A549 (cell line): Measurements from ENCODE around the gene CD79B. TPM values are rescaled to one million over a fixed set of nuclear protein-coding genes. Genes with fewer than 3 reads are reported as not detected.
A peak's percentile ranks its signal among the peaks of the same experiment; 100 is the strongest.

Source experiments
- ATAC-seq, 2 experiments: fragments of 200-7000 bp in 1 of 2; fragments of >200 bp in 1 of 2; cut with Nextera tagmentation in 1 of 2; cut with Tn5 transposase in 1 of 2; 3 replicates each; pipeline versions ENCODE4 v1.8.0 to v1.9.1; 2018 to 2020; ENCODE audit warnings: mild to moderate bottlenecking in 1 of 2, moderate library complexity in 1 of 2
- CTCF ChIA-PET: fragments of 300-600 bp; sonication (Branson Sonifier 250); formaldehyde crosslinking; extraction: SDS; loops from one replicate; lab custom pipeline; 2021; ENCODE audit warnings: antibody characterized with exemption, inconsistent platforms; lab: Yijun Ruan, JAX
- POLR2A ChIA-PET: fragments of 350-600 bp; formaldehyde crosslinking; extraction: SDS; loops from one replicate; lab custom pipeline; 2021; ENCODE audit warnings: antibody characterized with exemption, inconsistent platforms; lab: Yijun Ruan, JAX
- DNase-seq, 2 experiments: peaks; one replicate each; pipeline versions ENCODE4 v3.0.0 to v3.0.0-alpha.2; 2011 to 2016; ENCODE audit warnings: low read depth in 1 of 2, low spot score in 1 of 2
- FAIRE-seq: peaks from 2 replicates; lab custom pipeline; 2011; peaks lifted over from hg19 to GRCh38; lab: Jason Lieb, UNC
- H3K27ac ChIP-seq, 2 experiments: fragments of >200 bp; sonication (Bioruptor Twin); formaldehyde crosslinking; 3 replicates each; pipeline ENCODE4 v1.5.1; 2016 to 2017
- H3K4me1 ChIP-seq: fragments of >200 bp; sonication (Bioruptor Twin); formaldehyde crosslinking; 3 replicates; pipeline ENCODE4 v1.6.1; 2016
- H3K4me2 ChIP-seq: fragments of >200 bp; sonication (Bioruptor Twin); formaldehyde crosslinking; 3 replicates; pipeline ENCODE4 v1.6.1; 2016
- H3K4me3 ChIP-seq: fragments of >200 bp; sonication (Bioruptor Twin); formaldehyde crosslinking; 3 replicates; pipeline ENCODE4 v1.5.1; 2016
- H3K9me3 ChIP-seq: fragments of >200 bp; sonication (Bioruptor Twin); formaldehyde crosslinking; 3 replicates; pipeline ENCODE4 v1.6.1; 2016
- BCL3 ChIP-seq: fragments of >200 bp; sonication (Bioruptor Twin); formaldehyde crosslinking; IDR thresholded peaks from 3 replicates; pipeline ENCODE4 v1.6.1; 2016
- BHLHE40 ChIP-seq: IDR thresholded peaks from 2 replicates; pipeline ENCODE4 v1.6.1; 2012; ENCODE audit warnings: low read depth, low read length, inconsistent platforms
- CBX2 ChIP-seq: fragments of 200-600 bp; sonication (generic); IDR thresholded peaks from 2 replicates; pipeline ENCODE4 v1.6.1; 2016; ENCODE audit warnings: low read depth, mild to moderate bottlenecking, borderline replicate concordance
- CHD2 ChIP-seq: fragments of 150-350 bp; IDR thresholded peaks from 2 replicates; pipeline ENCODE4 v1.6.1; 2014; ENCODE audit warnings: low read length; ENCODE audit not compliant: partially characterized antibody
- CHD4 ChIP-seq: fragments of 200-600 bp; sonication (generic); IDR thresholded peaks from 2 replicates; pipeline ENCODE4 v1.6.1; 2016; ENCODE audit warnings: antibody characterized with exemption, mild to moderate bottlenecking, borderline replicate concordance
- CTCF ChIP-seq: fragments of >200 bp; sonication (Bioruptor Twin); formaldehyde crosslinking; IDR thresholded peaks from 3 replicates; pipeline ENCODE4 v1.5.1; 2016
- E2F6 ChIP-seq: IDR thresholded peaks from 2 replicates; pipeline ENCODE4 v1.6.1; 2012; ENCODE audit warnings: low read depth, borderline replicate concordance
- EHMT2 ChIP-seq: fragments of 200-600 bp; sonication (generic); IDR thresholded peaks from 2 replicates; pipeline ENCODE4 v1.6.1; 2016; ENCODE audit warnings: antibody characterized with exemption, low read depth, mild to moderate bottlenecking, moderate library complexity
- EP300 ChIP-seq, 2 experiments: fragments of >200 bp; sonication (Bioruptor Twin); formaldehyde crosslinking; IDR thresholded peaks; 2 replicates in 1 of 2; 3 replicates in 1 of 2; pipeline ENCODE4 v1.6.1; 2016 to 2017
- FOSB ChIP-seq: fragments of 250-450 bp; sonication (Bioruptor Pico); IDR thresholded peaks from 2 replicates; pipeline ENCODE4 v1.5.0; 2020; ENCODE audit warnings: mild to moderate bottlenecking, moderate library complexity
- FOSL2 ChIP-seq, 2 experiments: fragments of 450-650 bp in 1 of 2; fragments of >200 bp in 1 of 2; sonication (Bioruptor Twin) in 1 of 2; formaldehyde crosslinking; IDR thresholded peaks; 2 replicates each; pipeline versions ENCODE4 v1.5.0 to v1.6.1; 2016 to 2020; ENCODE audit warnings: mild to moderate bottlenecking in 1 of 2, moderate library complexity in 1 of 2
- FOXS1 ChIP-seq: fragments of 250-450 bp; sonication (Bioruptor Pico); IDR thresholded peaks from 2 replicates; pipeline ENCODE4 v1.5.0; 2020; ENCODE audit warnings: mild to moderate bottlenecking, moderate library complexity
- GATA3 ChIP-seq: IDR thresholded peaks from 2 replicates; pipeline ENCODE4 v1.6.1; 2012; ENCODE audit warnings: borderline replicate concordance
- HEYL ChIP-seq: fragments of 250-450 bp; sonication (Bioruptor Pico); IDR thresholded peaks from 2 replicates; pipeline ENCODE4 v1.8.0; 2021; ENCODE audit warnings: mild to moderate bottlenecking, moderate library complexity
- HMGXB4 ChIP-seq: fragments of 250-450 bp; sonication (Bioruptor Pico); IDR thresholded peaks from 2 replicates; pipeline ENCODE4 v1.5.0; 2021; ENCODE audit warnings: mild to moderate bottlenecking, moderate library complexity, borderline replicate concordance
- HOXA7 ChIP-seq: fragments of 250-450 bp; sonication (Bioruptor Pico); IDR thresholded peaks from 2 replicates; pipeline ENCODE4 v1.5.0; 2020; ENCODE audit warnings: mild to moderate bottlenecking, moderate library complexity
- HOXB13 ChIP-seq: fragments of 250-450 bp; sonication (Bioruptor Pico); IDR thresholded peaks from 2 replicates; pipeline ENCODE4 v1.5.0; 2020; ENCODE audit warnings: low read depth, mild to moderate bottlenecking, moderate library complexity
- HOXB5 ChIP-seq: fragments of 250-450 bp; sonication (Bioruptor Pico); IDR thresholded peaks from 2 replicates; pipeline ENCODE4 v1.5.0; 2020; ENCODE audit warnings: mild to moderate bottlenecking, moderate library complexity
- JUNB ChIP-seq: fragments of >200 bp; sonication (Bioruptor Twin); formaldehyde crosslinking; IDR thresholded peaks from 2 replicates; pipeline ENCODE4 v1.6.1; 2016
- MAX ChIP-seq: IDR thresholded peaks from 2 replicates; pipeline ENCODE4 v1.6.1; 2012
- NR3C1 ChIP-seq: fragments of >200 bp; sonication (Bioruptor Twin); formaldehyde crosslinking; IDR thresholded peaks from 3 replicates; pipeline ENCODE4 v1.6.1; 2017
- PHF8 ChIP-seq: fragments of 200-600 bp; sonication (generic); IDR thresholded peaks from 2 replicates; pipeline ENCODE4 v1.6.1; 2016; ENCODE audit warnings: low read depth, mild to moderate bottlenecking, antibody characterized with exemption, moderate library complexity, borderline replicate concordance
- POLR2A ChIP-seq: IDR thresholded peaks from 2 replicates; pipeline ENCODE4 v1.6.1; 2012; ENCODE audit warnings: mild to moderate bottlenecking, low read length
- POLR2AphosphoS2 ChIP-seq: conservative IDR thresholded peaks from 2 replicates; pipeline ENCODE4 v1.6.1; 2012; ENCODE audit warnings: low read length, improper control_type of control experiment, inconsistent platforms
- RAD21 ChIP-seq, 2 experiments: fragments of >200 bp in 1 of 2; sonication (Bioruptor Twin) in 1 of 2; formaldehyde crosslinking in 1 of 2; IDR thresholded peaks in 1 of 2; conservative IDR thresholded peaks in 1 of 2; 2 replicates in 1 of 2; 3 replicates in 1 of 2; pipeline ENCODE4 v1.6.1; 2012 to 2018; ENCODE audit warnings: inconsistent platforms in 1 of 2
- SMC3 ChIP-seq: fragments of >200 bp; sonication (Bioruptor Twin); formaldehyde crosslinking; IDR thresholded peaks from 3 replicates; pipeline ENCODE4 v1.6.1; 2018; ENCODE audit warnings: inconsistent platforms
- TFCP2L1 ChIP-seq: fragments of 250-450 bp; sonication (Bioruptor Pico); IDR thresholded peaks from 2 replicates; pipeline ENCODE4 v1.5.0; 2021; ENCODE audit warnings: mild to moderate bottlenecking
- TP53 ChIP-seq: fragments of 250-450 bp; sonication (Bioruptor Pico); IDR thresholded peaks from 2 replicates; pipeline ENCODE4 v1.5.0; 2021; ENCODE audit warnings: mild to moderate bottlenecking, moderate library complexity
- USF2 ChIP-seq: fragments of 450-650 bp; IDR thresholded peaks from 2 replicates; pipeline ENCODE4 v1.6.1; 2014; ENCODE audit warnings: antibody characterized with exemption
- ZNF302 ChIP-seq: fragments of 250-450 bp; sonication (Bioruptor Pico); IDR thresholded peaks from 2 replicates; pipeline ENCODE4 v1.9.0; 2021; ENCODE audit warnings: inconsistent platforms, mild to moderate bottlenecking, moderate library complexity
- WGBS: methylation state at CpG from one replicate; pipeline ENCODE4 v1.1.6; 2017; ENCODE audit errors: missing lambda C conversion rate; 5-methylcytosine and 5-hydroxymethylcytosine counted together
- polyA plus RNA-seq, 4 experiments: library from polyadenylated mRNA; depleted of rRNA in 3 of 4; stranded (reverse); fragments of >200 nt; fragmentation: RNase III in 1 of 4; extraction: RNeasy Plus Mini Kit Qiagen cat#74134 plus additional on column Dnase treatment in 1 of 4; gene quantifications; 2 replicates in 3 of 4; 3 replicates in 1 of 4; pipeline ENCODE4 v1.2.3, GENCODE V29; 2011 to 2017

CD79B gene
- polyA plus RNA-seq, 2 of the 4 experiments (the other 2 are of a cell fraction) = 0.14 TPM; not detected in 1

GRCh38 chr17:63881935-63882601, 50.1 kb downstream of the CD79B start, which contains the start of gene GH2:
Gene GH2 (minus strand): TSS chr17:63881944. CDS start chr17:63881801, 143 bp downstream.
- POLR2A ChIA-PET = no interaction called here
- DNase-seq (peak; percentile 65 to 91), ATAC-seq (peak; percentile 69 to 93; a peak in 5 of 6 replicates), FAIRE-seq (no peak)
- no peaks in the 10 kb centered on the region for H3K9me3 ChIP-seq
- H3K4me3 ChIP-seq = no peak within 1 kb of the TSS
- CTCF ChIA-PET = interaction anchor here (0.6 to 4.4 kb wide), 22 partner anchors 8 to 577 kb away, joined by 3 to 56 read pairs (median 4); partner anchors contain the start of gene GH1
- H3K27ac ChIP-seq = no peak within 1 kb of the TSS
- no peaks in the 10 kb centered on the region for H3K4me1 ChIP-seq
- WGBS = 35% methylated on average over 11 of the region's 15 CpGs
- H3K4me2 ChIP-seq = peak within 1 kb of the TSS; percentile 37; the same call in 1 of the 3 replicates
- TF ChIP-seq FOXS1 (CRISPR knock-in tag) = no peak
- no peak for TF ChIP-seq HEYL
- no peak for TF ChIP-seq TFCP2L1 (CRISPR knock-in tag)
- no peak for TF ChIP-seq CBX2
- no peak for TF ChIP-seq NR3C1
- no peak for TF ChIP-seq EP300 (IDR thresholded peaks at IDR 0.05)
- no peak for TF ChIP-seq PHF8
- TF ChIP-seq FOSB (CRISPR knock-in tag) = no peak
- 0 out of 2 replicates have a peak, but pooled peaks have one; percentile 26 for TF ChIP-seq USF2
- TF ChIP-seq HOXB5 = no peak
- TF ChIP-seq GATA3 = no peak
- no peak for TF ChIP-seq MAX
- TF ChIP-seq CHD4 = no peak
- TF ChIP-seq SMC3 = 0 out of 3 replicates have a peak, but pooled peaks have one; percentile 13
- TF ChIP-seq HOXA7 = no peak
- TF ChIP-seq HOXB13 (CRISPR knock-in tag) = no peak
- 0 out of 5 replicates have a peak, but pooled peaks of 1 of the 2 experiments have one; percentile 20 for TF ChIP-seq RAD21 (conservative IDR thresholded peaks at IDR 0.05 in 1 of 2, IDR thresholded peaks at IDR 0.05 in 1 of 2)
- TF ChIP-seq JUNB = no peak
- no peak for TF ChIP-seq TP53 (CRISPR knock-in tag)
- TF ChIP-seq HMGXB4 (CRISPR knock-in tag) = no peak
- no peak for TF ChIP-seq E2F6
- no peak for TF ChIP-seq BCL3
- no peak for TF ChIP-seq ZNF302
- no peak for TF ChIP-seq CHD2
- no peak for TF ChIP-seq POLR2A
- TF ChIP-seq FOSL2 (IDR thresholded peaks at IDR 0.05) = no peak
- no peak for TF ChIP-seq FOSL2 (CRISPR knock-in tag; IDR thresholded peaks at IDR 0.05)
- no peak for TF ChIP-seq EHMT2
- TF ChIP-seq POLR2AphosphoS2 = no peak
- peak; percentile 36; the same call in 2 of the 3 replicates for TF ChIP-seq CTCF
- no peak for TF ChIP-seq BHLHE40
